Endothelial cell (in vitro differentiated cells): ENCODE measurements around the gene EDNRB. TPM values are rescaled to one million over a fixed set of nuclear protein-coding genes. Genes with fewer than 3 reads are reported as not detected.
"Not testable (repeated sequence)": the region's sequence is repeated elsewhere in the genome, so short reads cannot be mapped to it uniquely, and the experiment has no call there.

Experiments
- DNase-seq: peaks from one replicate; pipeline ENCODE4 v3.0.0; 2021; ENCODE audit warnings: low spot score
- H3K27ac Mint-ChIP-seq: one replicate; pipeline ENCODE4 v1.8.0; 2021; ENCODE audit warnings: mixed read lengths, inconsistent platforms; ENCODE audit not compliant: unreplicated experiment
- H3K27me3 Mint-ChIP-seq: one replicate; pipeline ENCODE4 v1.8.0; 2021; ENCODE audit warnings: mild to moderate bottlenecking, moderate library complexity, mixed read lengths, inconsistent platforms; ENCODE audit not compliant: unreplicated experiment
- H3K36me3 Mint-ChIP-seq: one replicate; pipeline ENCODE4 v1.8.0; 2021; ENCODE audit warnings: mild to moderate bottlenecking, low read depth, mixed read lengths, inconsistent platforms; ENCODE audit not compliant: unreplicated experiment
- H3K4me1 Mint-ChIP-seq: one replicate; pipeline ENCODE4 v1.8.0; 2021; ENCODE audit warnings: mild to moderate bottlenecking, mixed read lengths, inconsistent platforms; ENCODE audit not compliant: unreplicated experiment
- H3K4me3 Mint-ChIP-seq: one replicate; pipeline ENCODE4 v1.8.0; 2021; ENCODE audit warnings: mild to moderate bottlenecking, mixed read lengths, inconsistent platforms; ENCODE audit not compliant: unreplicated experiment
- H3K9me3 Mint-ChIP-seq: one replicate; pipeline ENCODE4 v1.8.0; 2021; ENCODE audit warnings: mixed read lengths, inconsistent platforms; ENCODE audit not compliant: unreplicated experiment
- total RNA-seq: library from RNA; stranded (reverse); fragmentation: NEBNext Ultra II Directional; extraction: Animal tissue kit (Norgen Biotek cat#: 25700); gene quantifications from one replicate; pipeline ENCODE4 v1.2.1, GENCODE V29; 2021; ENCODE audit not compliant: unreplicated experiment
- TF ChIP-seq, protein P1 (sequence below): fragments of 200-600 bp; sonication (generic); IDR thresholded peaks from one replicate; pipeline ENCODE4 v1.5.0; 2021; ENCODE audit warnings: antibody characterized with exemption; ENCODE audit not compliant: unreplicated experiment

The EDNRB gene
- total RNA-seq, 1 donor from 2014 or later = 1.4 TPM

DNA sequence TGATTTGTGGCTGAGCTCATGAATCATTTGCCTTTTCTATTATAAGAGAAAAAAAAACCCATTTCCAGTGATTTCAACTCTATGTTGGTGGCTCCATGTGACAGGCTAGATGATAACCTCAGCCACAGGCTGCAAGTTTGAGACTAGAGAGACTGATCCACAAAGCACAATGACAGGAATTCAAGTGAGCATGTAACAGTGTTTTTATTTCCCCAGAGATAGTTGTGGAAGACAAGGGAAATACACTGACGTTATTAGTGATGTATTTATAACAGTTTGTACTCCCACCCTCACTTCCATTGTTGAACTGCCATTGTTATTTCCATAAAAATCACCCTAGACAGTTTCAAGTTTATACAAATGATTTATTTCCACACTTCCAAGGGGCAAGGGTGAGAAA lies 27.9 kb upstream of the EDNRB start:
- Mint-ChIP-seq H3K4me1 (no peaks in the 10 kb centered on the region), H3K4me3 (no peak overlapping the region), H3K36me3 (no peaks in the 10 kb centered on the region), H3K27me3 (no peaks in the 10 kb centered on the region), H3K9me3 (no peaks in the 10 kb centered on the region), H3K27ac (no peak overlapping the region)
- TF ChIP-seq, protein P1, sequence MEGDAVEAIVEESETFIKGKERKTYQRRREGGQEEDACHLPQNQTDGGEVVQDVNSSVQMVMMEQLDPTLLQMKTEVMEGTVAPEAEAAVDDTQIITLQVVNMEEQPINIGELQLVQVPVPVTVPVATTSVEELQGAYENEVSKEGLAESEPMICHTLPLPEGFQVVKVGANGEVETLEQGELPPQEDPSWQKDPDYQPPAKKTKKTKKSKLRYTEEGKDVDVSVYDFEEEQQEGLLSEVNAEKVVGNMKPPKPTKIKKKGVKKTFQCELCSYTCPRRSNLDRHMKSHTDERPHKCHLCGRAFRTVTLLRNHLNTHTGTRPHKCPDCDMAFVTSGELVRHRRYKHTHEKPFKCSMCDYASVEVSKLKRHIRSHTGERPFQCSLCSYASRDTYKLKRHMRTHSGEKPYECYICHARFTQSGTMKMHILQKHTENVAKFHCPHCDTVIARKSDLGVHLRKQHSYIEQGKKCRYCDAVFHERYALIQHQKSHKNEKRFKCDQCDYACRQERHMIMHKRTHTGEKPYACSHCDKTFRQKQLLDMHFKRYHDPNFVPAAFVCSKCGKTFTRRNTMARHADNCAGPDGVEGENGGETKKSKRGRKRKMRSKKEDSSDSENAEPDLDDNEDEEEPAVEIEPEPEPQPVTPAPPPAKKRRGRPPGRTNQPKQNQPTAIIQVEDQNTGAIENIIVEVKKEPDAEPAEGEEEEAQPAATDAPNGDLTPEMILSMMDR = no peak
- no peak for DNase-seq

DNA sequence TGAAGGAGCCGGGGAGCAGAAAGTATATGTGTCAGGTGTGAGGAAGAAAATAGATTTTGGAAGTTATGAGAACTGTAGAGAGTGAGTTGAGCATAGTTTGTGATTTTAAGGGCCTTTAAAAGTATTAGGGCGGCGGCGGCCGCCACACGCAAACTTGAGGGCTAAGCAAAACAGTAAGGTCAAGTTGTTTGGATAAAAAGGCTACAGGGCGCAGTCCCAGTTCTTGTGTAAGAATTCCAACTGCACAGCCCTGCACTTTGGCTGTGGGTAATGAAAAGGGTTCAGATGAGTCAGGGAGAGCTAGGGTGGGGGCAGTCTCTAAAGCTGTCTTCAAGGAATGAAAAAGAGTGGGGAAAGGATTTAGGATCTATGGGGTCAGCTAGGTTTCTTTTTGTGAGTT lies 16.4 kb upstream of the EDNRB start:
- not testable (repeated sequence) for H3K4me3 Mint-ChIP-seq, H3K4me1 Mint-ChIP-seq, H3K9me3 Mint-ChIP-seq, DNase-seq, H3K27me3 Mint-ChIP-seq, H3K27ac Mint-ChIP-seq
- peaks cover 18% of the 10 kb centered on the region for H3K36me3 Mint-ChIP-seq

DNA sequence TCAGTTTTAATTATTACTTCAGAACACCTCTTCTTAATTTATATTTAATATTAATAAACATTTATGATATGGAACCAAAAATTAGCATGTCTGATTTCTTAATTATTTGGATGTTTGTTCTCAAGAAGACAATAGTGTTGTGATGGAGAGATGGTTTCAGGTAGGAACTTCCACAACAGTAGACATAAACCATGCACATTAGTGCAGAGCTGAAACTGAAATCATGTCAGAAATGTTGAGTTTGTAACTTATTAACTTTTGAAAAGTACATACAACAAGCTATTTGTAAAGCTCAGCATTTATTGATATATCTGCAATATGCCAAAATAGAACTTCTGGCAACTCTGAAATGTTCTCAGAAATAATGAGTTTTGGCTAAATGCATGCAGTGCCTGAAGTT lies 11.8 kb upstream of the EDNRB start:
- no peaks in the 10 kb centered on the region for H3K4me1 Mint-ChIP-seq
- H3K27me3 Mint-ChIP-seq = no peaks in the 10 kb centered on the region
- no peaks in the 10 kb centered on the region for H3K9me3 Mint-ChIP-seq
- no peak overlapping the region for H3K4me3 Mint-ChIP-seq
- TF ChIP-seq, protein P1 = no peak
- no peak overlapping the region for H3K27ac Mint-ChIP-seq
- no peaks in the 10 kb centered on the region for H3K36me3 Mint-ChIP-seq
- DNase-seq = no peak

DNA sequence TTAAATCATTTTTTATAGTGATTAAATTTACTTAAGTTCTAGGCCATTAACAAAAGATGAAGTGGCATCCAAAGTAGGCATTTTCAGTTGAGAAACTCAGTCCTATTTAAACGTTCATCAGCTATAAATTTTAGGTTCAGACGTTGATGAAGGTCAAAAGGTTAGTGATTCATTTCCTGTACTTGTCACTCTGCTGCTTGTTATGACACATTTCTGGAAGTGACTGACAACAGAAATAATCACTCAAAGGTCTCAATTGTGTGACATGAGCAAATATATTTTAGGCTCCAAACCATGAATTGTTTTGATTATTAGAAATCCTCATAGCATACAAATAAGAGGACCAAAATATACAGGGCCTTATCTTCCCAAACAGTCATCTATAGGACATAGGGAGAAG lies 10.3 kb upstream of the EDNRB start:
- Mint-ChIP-seq H3K9me3 (no peaks in the 10 kb centered on the region), H3K4me3 (no peak overlapping the region), H3K27me3 (no peaks in the 10 kb centered on the region), H3K36me3 (no peaks in the 10 kb centered on the region), H3K4me1 (no peaks in the 10 kb centered on the region), H3K27ac (no peak overlapping the region)
- TF ChIP-seq, protein P1 = no peak
- DNase-seq = no peak

DNA sequence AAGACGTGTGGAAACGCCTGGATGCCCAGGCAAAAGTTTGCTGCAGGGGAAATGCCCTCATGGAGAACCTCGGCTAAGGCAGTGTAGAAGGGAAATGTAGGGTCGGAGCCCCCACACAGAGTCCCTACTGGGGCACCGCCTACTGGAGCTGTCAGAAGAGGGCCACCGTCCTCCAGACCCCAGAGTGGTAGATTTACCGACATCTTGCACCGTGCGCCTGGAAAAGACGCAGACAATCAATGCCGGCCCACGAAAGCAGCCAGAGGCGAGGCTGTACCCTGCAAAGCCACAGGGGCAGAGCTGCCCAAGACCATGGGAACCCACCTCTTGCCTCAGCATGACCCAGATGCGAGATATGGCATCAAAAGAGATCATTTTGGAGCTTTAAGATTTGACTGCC lies 7.0 kb upstream of the EDNRB start:
- H3K27me3 Mint-ChIP-seq = no peaks in the 10 kb centered on the region
- TF ChIP-seq, protein P1 = no peak
- H3K4me3 Mint-ChIP-seq = no peak overlapping the region
- H3K4me1 Mint-ChIP-seq = no peaks in the 10 kb centered on the region
- no peak overlapping the region for H3K27ac Mint-ChIP-seq
- DNase-seq = no peak
- no peaks in the 10 kb centered on the region for H3K9me3 Mint-ChIP-seq
- H3K36me3 Mint-ChIP-seq = no peaks in the 10 kb centered on the region

DNA sequence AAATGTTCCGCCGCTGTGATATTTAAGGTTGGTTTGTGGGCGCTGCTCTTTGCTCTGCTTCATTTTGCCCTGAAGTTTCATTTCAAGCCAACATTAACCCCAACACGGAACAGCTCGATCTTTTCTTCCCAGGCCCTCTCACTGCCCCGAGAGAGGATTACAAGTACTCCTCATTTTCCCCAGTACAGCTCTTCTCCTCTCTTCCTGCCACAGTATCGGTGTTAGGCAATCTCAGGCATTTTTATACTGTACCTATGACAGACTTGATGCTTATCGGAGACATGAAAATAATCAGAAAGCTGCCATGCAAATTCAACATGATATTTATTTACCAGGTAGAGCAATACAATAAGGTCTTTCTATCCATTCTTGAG lies 1.3 kb upstream of the EDNRB start:
- TF ChIP-seq, protein P1 = no peak
- Mint-ChIP-seq H3K27me3 (no peaks in the 10 kb centered on the region), H3K27ac (no peak overlapping the region), H3K9me3 (no peaks in the 10 kb centered on the region), H3K36me3 (no peaks in the 10 kb centered on the region), H3K4me1 (peaks cover 4% of the 10 kb centered on the region), H3K4me3 (no peak overlapping the region)
- DNase-seq = no peak
